GM18868 (cell line): ENCODE measurements around the gene MAB21L3.
A peak's percentile ranks its signal among the peaks of the same experiment; 100 is the strongest.

Source experiments
- ATAC-seq: cut with Tn5 transposase; IDR thresholded peaks from one replicate; pipeline ENCODE4 v1.9.1; 2021; ENCODE audit warnings: mild to moderate bottlenecking, moderate library complexity; ENCODE audit not compliant: unreplicated experiment

The MAB21L3 gene

DNA sequence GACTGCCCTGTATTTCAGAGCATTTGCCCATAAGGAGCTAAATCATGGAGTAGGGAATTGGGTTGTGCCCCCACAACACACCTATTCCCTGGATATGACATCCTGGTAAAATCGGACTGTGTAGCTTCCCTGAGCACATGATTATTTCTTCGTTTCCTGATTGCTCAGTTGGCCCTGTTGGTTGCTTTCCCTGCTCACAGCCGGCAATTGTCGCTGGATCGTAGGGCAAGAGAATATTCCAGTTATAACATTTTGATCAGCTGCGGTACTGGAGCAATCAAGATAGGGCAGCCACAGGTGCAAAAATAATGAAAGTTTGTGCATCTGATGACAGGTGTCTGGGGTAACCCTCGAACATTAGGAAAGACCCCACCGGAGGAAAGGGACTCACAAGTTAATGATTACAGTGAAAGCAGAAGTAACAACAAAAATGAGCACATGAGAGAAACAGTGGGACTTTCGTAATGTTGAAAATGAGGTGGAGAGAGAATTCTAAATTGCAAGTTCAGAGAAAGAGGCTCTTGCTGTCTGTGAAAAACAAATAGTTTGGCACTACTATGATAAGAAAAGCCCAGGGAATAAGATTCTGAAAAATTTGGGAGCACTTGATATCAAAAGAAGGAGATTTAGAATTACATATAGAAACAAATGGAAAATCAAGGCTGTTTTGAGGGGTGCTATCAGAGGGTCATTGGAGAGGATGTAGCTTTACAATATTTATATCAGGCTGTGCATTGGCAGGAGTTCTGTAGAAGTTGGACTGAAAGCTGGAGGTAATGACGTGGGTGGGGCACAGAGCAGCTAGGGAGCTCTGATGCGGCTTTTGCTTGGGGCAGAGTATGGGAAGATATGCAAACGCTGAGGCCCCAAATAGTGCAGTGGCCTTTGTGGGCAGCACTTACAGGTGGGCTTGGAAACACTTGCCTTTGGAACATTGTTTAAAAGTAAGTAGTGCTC lies at the start of gene MAB21L3:
Gene MAB21L3, plus strand, starts transcription at position 833 of the 957 bp plus-strand sequence. CDS start 1,217 bp downstream, outside the sequence.
- ATAC-seq: peak; percentile 66

GRCh38 chr1:116062201-116062600 lies 49.0 kb upstream of the MAB21L3 start:
- ATAC-seq: no peak

- no peak for ATAC-seq
Measured at GRCh38 chr1:116064616-116065015, 46.6 kb upstream of the MAB21L3 start.

- ATAC-seq: no peak
Measured at GRCh38 chr1:116066868-116067565, 44.2 kb upstream of the MAB21L3 start.

GRCh38 chr1:116067566-116067890 lies 43.7 kb upstream of the MAB21L3 start:
- no peak for ATAC-seq

- no peak for ATAC-seq
Measured at GRCh38 chr1:116075575-116075974, 35.6 kb upstream of the MAB21L3 start.

DNA sequence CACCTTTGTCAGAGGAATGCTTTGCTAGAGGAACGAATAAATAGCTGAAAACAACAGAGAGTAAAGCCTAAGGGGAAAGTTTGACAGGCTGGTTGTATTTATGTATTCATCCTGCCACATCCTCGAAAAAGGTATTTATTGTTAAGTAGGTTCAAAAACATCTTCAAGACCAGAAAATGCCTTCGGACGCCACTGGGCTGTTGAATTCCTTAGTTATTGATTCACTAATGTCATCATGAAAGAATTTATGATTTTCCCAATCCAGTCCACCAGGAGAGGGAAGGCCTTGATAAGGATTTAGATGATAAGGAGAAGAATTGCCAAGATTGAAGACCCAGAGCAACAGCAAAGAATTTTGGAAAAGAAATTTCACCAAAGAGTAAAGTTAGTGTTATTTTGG lies 35.2 kb upstream of the MAB21L3 start:
- ATAC-seq: no peak

DNA sequence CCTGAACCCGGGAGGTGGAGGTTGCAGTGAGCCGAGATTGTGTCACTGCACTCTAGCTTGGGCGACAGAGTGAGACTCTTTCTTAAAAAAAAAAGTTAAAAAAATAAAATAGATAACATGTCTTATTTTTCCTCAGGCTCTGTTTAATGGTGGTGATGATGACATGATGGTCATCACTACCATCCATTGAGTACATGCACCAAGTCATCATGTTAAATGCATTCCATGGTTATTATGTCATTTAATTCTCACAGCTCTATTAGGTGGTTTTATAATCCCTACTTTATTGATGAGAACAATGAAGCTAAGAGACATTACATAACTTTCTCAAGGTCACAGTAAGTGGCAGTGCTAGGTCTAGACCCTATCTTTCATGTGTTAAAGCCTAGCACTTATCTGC lies 34.4 kb upstream of the MAB21L3 start:
- ATAC-seq: no peak

- ATAC-seq: no peak
Measured at GRCh38 chr1:116078699-116079223, 32.4 kb upstream of the MAB21L3 start.

DNA sequence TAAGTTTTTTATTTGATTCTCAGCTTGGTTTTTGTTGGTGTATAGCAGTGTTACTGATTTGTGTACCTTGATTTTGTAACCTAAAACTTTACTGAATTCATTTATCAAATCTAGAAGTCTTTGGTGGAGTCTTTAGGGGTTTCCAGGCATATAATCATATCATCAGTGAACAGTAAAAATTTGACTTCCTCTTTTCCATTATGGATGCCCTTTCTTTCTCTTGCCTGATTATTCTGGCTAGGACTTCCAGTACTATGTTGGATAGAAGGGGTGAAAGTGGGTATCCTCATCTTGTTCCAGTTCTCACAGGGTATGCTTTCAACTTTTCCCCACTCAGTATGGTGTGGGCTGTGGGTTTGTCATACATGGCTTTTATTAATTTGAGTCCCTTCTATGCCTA lies 23.6 kb upstream of the MAB21L3 start:
- no peak for ATAC-seq

DNA sequence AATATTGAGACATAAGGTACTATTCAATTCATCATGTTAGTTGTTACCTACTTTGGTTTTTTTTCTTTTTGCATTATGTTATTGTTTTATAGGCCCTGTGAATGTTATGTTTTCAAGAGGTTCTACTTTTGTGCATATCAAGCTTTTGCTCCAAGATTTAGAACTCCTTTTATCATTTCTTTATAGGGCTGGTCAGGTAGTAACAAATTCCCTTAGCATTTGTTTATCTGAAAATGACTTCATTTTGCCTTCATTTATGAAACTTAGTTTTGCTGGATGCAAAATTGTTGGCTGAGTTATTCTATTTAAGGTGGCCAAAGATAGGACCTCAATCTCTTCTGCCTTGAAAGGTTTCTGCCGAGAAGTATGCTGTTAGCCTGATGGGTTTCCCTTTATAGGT lies 21.3 kb upstream of the MAB21L3 start:
- ATAC-seq: no peak

DNA sequence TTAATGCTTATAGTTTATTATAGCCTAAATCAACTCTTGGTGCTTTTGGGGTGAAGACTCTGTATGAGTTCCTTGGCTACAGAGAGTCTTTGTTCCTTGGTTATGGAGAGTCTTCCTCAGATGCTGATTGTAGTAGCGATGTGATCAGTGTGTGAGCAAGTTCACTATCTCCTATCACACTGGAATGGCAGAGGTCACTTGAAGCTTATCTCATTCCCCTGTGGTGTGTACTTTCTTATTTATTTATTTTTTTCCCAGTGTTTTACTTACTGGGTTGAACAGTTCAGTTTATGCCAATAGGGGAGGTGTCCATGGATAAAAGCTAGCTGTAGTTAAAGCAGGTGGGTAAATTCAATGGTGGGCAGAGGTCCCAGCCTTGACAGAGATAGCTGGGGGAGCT lies 20.1 kb upstream of the MAB21L3 start:
- ATAC-seq: no peak

DNA sequence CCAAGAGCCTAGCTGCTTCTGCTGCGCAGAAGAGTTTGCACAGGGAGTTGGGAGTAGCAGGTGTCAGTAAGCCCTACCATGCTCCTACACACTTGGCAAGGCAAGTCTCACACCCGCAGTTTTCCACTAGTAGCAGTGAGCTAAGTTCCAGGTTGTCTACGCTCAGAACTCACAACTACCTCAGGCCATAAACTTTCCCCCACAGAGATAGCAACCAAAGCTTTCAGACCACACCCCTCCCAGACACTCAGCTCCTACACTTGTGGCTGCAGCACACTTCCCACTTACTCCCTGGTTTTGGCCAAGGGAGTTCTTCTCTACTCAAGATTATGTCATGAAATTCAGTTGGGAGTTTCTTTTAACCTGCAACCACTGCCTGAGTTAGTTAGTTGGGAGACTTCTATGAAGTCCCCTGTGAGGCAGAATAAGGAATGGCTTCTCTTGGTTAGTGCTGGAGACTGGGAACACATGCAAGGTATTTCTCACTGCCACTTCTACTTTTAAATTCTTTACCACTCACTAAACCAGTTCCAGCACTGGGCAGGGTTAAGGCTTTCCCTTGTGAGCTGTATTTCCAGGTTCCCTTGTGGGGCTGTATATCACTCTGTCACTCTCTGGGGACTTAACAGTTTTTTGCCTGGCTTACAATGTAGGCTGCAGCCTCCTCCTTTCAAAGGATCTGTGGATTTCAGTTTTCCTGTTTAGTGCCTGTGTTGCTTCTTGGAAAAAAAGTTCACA lies 18.3 kb upstream of the MAB21L3 start:
- ATAC-seq: no peak

DNA sequence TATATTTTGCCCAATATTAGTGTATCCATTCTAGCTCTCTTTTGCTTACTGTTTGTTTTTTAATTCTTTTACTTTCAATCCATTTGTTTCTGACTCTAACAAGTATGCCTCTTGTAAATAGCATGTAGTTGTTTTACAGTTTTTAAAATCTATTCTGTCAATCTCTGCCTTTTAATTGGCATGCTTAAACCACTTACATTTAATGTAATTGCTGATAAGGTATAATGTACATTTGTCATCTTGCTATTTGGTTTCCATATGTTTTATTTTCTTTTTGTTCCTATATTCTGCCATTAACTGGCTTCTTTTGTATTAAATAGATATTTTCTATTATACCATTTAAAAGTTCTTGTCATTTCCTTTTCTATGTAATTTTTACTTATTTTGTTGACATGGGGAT lies 16.2 kb upstream of the MAB21L3 start:
- no peak for ATAC-seq

DNA sequence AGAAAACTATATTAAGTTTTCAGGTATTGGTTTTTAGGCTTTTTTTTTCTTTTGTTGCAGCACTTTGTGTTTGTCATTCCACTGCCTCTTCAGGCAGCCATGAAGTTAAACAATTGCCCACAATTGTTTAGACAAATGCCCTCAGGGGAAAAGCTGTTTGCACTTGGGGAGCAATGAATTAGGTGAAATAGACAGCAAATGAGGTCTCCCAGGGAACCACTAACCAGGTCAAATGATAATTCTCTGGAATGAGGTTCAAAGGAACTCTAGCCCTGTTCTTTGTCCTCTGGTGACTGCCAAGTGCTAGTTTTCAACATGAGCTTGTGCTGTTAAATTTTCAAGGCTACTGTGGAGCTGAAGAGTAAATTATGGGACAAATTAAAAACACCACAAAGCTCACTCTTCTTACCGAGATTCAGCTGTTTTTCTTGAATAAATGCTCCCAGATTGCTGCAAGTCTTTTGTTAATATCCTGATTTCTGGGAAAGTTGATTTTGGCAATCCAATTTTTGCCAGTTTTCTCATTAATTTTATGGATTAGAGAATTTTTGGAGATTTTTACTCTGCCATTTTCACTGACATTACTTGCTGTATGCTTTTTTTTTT lies 15.1 kb upstream of the MAB21L3 start:
- no peak for ATAC-seq

- no peak for ATAC-seq
Measured at GRCh38 chr1:116097626-116098025, 13.6 kb upstream of the MAB21L3 start.

GRCh38 chr1:116099379-116099778 lies 11.8 kb upstream of the MAB21L3 start:
- no peak for ATAC-seq

DNA sequence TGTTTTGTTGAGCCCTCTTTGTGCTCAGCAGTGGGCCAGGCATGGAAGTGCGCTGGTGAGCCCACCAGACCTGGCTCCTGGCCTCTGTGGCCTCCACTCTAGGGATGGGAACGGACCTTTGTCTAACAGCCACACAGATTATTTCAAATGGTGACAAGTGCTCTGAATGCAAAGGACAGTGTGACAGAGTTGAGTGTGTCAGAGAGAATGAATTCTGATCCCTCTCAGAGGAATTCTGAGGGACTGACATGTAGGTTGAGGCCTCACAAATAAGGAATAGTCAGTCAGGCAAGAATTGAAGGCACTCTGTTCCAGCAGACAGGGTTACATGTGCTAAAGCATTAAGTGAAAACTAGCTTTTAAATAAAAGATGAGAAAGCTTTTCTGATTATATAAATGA lies 11.3 kb upstream of the MAB21L3 start:
- ATAC-seq: no peak

DNA sequence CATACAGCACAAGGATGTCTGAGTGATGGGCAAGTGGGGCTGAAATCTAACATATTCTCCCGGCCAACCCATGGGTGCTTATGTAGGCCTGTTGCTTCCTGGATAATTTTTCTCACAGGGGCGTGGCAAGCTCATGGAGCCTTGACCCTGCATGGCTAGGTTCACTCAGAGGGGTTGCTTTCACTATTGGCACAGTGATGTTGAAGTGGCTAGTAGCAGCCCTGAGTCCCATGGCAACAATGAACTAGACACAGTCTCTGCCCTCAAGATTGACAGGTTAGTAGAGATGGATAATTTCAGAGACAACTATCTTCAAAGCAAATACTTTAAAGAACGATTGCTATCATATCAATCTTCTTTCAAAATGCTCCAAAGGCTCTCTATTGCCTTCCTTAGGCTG lies 6.5 kb upstream of the MAB21L3 start:
- peak; percentile 62 for ATAC-seq

- no peak for ATAC-seq
Measured at GRCh38 chr1:116105996-116106395, 5.2 kb upstream of the MAB21L3 start.

GRCh38 chr1:116106646-116107045 lies 4.6 kb upstream of the MAB21L3 start:
- no peak for ATAC-seq
